DMS 273 (cell line): ENCODE results near the gene SSBP4.
A peak's percentile ranks its signal among the peaks of the same experiment; 100 is the strongest.

ENCODE experiments used
- DNase-seq: peaks from one replicate; lab custom pipeline; 2025; ENCODE audit not compliant: unreplicated experiment; lab: John Stamatoyannopoulos, UW

The SSBP4 gene

DNA sequence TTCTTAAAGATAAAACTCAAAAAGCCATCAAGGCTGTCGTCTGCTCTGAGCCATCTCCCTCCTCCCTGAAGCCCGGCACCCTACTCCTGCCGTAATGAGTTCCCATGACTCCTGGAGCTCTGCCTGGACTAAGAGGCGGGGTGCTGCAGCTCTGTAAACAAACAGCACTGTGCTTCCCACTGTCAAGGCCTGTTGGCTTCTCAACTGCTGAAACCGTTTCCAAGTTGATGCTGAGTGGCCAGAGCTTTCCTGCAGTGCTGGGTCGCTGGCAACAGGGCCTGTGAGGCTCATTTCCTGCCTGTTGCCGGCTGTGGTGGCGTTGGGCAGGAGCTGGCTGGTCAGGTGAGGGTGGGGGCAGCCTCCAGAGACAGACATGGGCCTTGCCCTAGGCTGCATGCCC lies 45.4 kb downstream of the SSBP4 start:
- peak; percentile 55 for DNase-seq

DNA sequence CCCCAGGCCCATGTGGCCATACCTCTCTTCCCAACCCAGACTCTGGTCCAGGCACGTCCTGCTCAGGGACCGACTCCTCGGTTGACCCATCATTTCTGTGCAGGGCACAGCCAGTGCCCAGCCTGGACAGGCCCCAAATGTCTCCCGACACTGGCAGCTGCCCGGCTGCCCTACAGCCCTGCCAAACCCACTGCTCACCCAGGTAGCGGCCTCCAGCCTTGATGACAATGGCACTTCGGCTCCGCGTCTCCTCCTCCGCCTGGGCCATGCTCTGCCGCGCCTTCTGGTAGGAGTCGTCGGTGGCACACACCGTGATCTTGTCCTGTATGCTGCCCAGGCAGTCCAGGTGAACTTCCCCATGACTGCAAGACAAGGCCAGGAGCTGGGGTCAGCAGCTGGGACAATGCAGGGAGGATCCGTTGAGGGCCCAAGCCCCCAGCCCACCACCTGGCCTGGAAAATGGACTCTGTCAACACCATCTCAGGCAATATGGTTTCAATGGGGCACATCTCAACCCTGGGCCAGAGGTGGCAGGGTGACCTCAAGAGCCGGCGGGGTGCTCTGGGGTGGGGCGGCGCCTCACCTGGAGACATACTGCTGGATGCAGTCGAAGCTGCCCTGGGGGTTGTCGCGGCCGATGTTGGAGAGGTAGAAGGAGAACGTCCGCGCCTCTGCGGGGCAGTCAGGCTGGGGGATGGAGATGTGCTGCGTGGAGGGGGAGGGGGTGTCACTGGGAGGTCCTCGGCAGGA lies 46.2 kb downstream of the SSBP4 start:
- DNase-seq: no peak

DNA sequence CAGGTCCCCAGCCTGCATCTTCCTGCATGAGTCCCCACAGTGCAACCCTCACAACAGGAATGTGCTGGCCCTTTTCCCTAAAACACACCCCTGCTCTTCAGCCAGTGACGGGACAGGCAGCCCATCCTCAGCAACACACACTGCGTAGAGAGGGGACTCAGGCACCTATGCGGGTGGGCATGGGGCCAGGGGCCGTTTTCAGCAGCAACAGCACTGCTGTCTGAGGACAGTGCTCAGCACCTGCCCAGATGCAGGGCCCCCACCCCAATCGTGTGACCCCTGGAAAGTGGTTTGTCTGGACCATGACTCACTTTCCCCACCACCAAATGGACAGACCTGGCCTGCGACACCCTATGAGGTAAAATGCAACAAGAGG lies 46.8 kb downstream of the SSBP4 start:
- DNase-seq: no peak

- no peak for DNase-seq
Measured at GRCh38 chr19:18466354-18466753, 47.2 kb downstream of the SSBP4 start.

DNA sequence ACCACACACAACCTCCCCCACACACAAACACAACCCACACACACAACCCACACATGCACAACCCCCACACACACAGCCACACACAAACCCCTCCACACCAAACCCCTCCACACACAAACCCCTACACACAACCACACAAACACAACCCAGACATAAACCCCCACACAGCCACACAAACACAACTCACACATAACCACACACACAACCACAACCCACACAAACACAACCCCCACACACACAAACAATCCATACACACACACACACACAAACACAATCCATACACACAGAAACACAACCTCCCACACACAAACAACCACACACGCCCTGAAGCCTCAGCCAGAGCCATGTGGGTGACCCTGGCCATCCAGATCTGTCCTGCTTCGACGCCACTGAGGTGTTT lies 48.8 kb downstream of the SSBP4 start:
- DNase-seq: no peak

GRCh38 chr19:18468517-18468916 lies 49.3 kb downstream of the SSBP4 start:
- DNase-seq: no peak

GRCh38 chr19:18469069-18469846 lies 50.1 kb downstream of the SSBP4 start:
- peak; percentile 79 for DNase-seq

DNA sequence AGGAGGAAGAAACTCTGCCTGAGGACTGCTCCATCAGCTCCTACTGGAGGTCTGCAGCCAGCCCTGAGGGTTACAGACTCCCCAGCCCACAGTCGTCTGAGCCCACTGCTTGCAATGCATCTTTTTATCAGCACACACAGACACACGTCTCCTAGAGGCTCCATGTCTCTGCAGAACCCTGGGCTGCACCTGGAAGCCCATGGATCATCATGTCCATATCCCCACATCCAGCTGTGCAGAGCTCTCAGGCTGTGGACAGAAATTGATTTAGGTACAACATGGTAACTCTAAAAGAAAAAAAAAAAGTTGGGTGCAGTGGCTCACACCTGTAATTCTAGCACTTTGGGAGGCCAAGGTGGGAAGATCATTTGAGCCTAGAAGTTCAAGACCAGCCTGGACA lies 51.6 kb downstream of the SSBP4 start:
- DNase-seq: no peak

DNA sequence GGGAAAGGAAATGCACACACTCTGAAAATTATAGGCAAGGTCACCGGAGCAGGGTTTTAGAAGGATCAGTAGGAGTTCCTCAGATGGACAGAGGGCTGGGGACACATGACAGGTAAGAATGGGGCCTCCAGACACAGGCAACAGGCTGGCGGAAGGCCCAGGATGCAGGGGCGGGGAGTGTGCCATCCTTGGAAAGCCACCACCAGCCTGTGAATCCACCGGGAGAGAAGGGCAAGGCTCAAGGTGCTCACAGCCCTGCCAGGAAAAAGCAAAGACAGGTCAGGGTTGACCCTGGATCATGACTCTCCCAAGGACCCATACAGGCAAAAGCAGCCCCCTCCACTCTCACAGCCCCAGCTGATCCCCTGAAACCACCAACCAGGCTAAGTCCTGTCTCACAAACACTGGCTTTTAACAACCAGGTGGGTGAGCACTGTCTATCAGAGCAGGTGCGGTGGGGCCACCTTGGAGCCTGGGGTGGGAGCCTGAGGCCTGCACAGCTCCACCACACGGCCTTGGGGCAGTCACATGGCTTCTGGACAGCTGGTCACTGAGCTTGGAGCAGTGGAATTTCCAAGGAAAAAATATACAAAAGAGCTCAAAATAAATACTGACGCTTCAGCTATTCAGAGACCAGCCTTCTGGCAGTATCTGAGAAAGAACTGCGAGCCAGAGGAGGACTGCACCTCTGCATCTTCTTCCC lies 54.0 kb downstream of the SSBP4 start:
- DNase-seq: no peak

DNA sequence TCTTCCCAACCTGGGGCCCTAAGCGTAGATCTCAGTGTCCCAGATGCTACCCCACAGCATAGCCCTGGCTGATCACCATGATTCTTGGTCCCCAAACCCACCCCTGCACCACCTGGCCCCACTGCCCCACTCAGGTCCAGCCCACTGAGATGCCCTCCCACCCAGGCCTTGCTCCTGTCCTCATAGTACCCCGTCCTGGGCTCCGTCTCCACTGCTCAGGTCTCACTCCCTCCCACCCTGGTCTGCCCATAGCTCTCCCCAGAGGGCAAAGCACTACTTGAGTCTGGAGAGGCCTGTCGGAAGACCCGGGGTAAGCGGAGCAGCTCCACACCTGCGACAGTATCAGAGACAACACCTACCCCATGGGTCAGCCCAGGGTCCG lies 54.5 kb downstream of the SSBP4 start:
- no peak for DNase-seq

- no peak for DNase-seq
Measured at GRCh38 chr19:18474366-18474887, 55.2 kb downstream of the SSBP4 start.

- DNase-seq: no peak
Measured at GRCh38 chr19:18475004-18475453, 55.8 kb downstream of the SSBP4 start.

- peak; percentile 34 for DNase-seq
Measured at GRCh38 chr19:18475762-18476331, 56.6 kb downstream of the SSBP4 start.

DNA sequence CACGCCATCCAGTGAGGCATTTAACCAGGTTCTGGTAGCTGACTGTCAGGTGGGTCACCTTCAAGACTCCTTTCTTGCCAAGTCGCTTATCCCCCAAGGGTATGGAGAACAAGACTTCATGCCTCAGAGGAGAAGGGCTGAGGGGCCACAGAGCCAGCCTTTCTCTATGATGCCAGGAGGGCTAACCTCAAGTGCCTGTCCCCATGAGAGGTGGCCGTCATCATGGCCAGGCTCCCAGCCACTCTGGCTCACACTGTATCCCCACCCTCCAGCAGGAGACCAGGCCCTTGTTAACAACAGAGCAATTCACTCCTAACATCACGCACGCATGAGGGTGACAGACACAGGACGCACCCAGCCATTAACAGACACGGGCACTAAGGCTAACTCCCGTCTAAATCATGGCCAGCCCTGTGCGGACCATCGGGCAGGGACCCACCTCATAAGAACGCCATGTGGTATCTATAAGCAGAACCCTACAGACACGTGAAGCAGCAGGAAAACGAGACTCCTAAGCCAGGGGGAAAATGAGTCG lies 57.4 kb downstream of the SSBP4 start:
- no peak for DNase-seq

GRCh38 chr19:18477042-18477779 lies 58.0 kb downstream of the SSBP4 start:
- peak; percentile 28 for DNase-seq

DNA sequence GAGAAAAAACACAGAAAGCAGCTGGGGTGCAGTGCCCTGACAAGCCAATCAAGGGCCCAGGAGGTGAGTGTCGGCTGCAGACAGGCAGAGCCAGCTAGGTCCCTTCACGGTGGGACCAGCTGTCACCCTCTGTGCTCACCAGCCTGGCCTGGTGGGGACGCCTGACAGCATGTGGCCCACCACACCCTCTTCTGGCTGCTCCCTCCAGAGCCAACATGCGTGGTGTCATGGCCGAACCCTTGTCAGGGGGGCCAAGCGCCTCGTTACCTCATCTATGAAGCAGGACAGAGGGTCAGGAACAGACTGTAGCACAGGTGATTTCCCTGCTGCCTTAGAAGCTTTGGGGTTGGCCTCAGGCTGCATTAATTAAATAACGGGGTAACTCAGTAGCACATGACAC lies 58.8 kb downstream of the SSBP4 start:
- peak; percentile 72 for DNase-seq

DNA sequence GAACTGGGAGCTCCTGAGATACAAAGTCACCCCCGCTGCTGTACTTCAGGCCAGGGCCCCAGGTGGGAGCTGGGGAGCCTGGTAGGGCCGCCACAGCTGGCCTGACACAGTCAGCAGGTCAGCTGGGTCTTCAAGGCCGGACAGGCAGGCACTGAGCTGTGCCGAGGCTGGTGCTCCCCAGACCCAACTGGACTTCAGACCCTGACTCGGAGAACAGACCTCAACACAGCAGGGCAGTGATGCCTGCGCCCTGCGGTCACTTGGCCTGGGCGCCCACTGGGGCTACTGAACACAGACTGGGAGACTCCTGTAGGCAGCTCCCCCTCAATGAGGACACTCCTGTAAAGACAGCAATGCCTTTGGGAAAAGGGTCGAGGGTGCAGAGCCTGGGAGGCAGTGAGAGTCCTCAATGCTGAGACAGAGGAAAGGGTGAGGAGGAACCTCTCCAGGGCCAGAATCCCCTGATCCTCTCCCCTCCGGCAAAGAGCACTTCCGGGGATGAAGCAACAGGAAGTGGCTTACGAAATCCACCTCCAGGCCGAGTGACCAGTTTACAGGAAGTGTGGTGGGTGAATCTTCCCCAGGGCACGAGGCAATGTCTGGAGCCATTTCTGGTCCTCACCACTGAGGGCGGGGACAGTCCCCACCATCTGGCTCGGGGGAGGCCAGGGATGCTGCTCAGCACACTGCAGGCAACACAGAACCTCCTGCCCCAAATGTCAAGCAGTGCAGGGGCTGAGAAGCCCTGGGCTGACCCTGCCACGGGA lies 59.5 kb downstream of the SSBP4 start:
- peak; percentile 65 for DNase-seq

DNA sequence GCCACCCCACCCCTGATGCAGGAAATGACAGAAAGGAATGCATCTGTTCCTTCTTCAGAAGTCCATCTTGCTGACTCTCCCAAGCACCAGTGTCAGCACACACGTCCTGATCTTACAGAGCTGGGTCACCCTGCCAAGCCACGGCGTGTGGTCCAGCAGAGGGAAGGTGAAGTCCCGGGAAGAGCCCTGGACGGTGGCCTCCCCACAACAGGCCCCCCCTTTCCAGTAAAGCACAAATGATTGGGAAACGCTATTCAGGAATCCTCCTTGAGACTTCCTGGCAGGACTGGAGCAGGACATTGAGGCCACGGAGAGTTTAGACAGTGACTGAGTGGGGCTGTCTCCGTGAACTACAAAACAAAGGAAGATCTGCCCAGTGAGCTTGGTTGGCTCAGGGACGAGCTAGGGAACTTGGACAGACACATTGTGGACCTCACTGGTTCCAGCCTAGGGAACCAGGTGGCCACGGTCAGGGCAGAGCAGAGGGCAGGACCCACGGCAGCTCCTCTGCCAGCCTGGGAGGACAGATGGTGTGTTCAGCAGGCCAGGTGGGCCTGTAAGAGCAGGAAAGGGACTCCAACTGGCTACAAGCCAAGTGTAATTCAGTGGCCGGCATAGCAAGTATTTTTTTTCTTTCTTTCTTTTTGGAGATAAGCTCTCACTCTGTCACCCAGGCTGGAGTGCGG lies 61.0 kb downstream of the SSBP4 start:
- peak; percentile 94 for DNase-seq
